HFFc6 (cell line): Measurements from ENCODE around the gene SEMA4F. TPM values are rescaled to one million over a fixed set of nuclear protein-coding genes. Genes with fewer than 3 reads are reported as not detected.

Source experiments
- DNase-seq: peaks from one replicate; pipeline ENCODE4 v3.0.0-alpha.2; 2018
- H3K27ac Mint-ChIP-seq: 2 replicates; pipeline ENCODE4 v1.8.0; 2020; ENCODE audit warnings: mild to moderate bottlenecking, mixed read lengths
- H3K27me3 Mint-ChIP-seq: 2 replicates; pipeline ENCODE4 v1.8.0; 2021; ENCODE audit warnings: mild to moderate bottlenecking, moderate library complexity, mixed read lengths; ENCODE audit not compliant: insufficient read depth
- H3K36me3 Mint-ChIP-seq: 2 replicates; pipeline ENCODE4 v1.8.0; 2021; ENCODE audit warnings: low read depth, mixed read lengths
- H3K4me1 Mint-ChIP-seq: 2 replicates; pipeline ENCODE4 v1.8.0; 2020; ENCODE audit warnings: low read depth, mixed read lengths
- H3K4me3 Mint-ChIP-seq: 2 replicates; pipeline ENCODE4 v1.8.0; 2020; ENCODE audit warnings: mild to moderate bottlenecking, moderate library complexity, mixed read lengths
- H3K9me3 Mint-ChIP-seq: 2 replicates; pipeline ENCODE4 v1.8.0; 2020; ENCODE audit warnings: mild to moderate bottlenecking, mixed read lengths
- total RNA-seq, 6 experiments: library from RNA; stranded (reverse); fragmentation: NEBNext Ultra II Directional; extraction: Animal tissue kit (Norgen Biotek cat#: 25700); gene quantifications; 2 replicates in 1 of 6; 3 replicates in 5 of 6; pipeline ENCODE4 v1.2.3, GENCODE V29; 2021
- TF ChIP-seq, protein P1 (sequence below): fragments of 200-600 bp; sonication (generic); IDR thresholded peaks from 2 replicates; pipeline ENCODE4 v1.5.0; 2021; ENCODE audit warnings: antibody characterized with exemption, mild to moderate bottlenecking

SEMA4F gene
- total RNA-seq, 6 experiments from 2014 or later, result 12.5 to 16.5 (median 14.4) TPM

DNA sequence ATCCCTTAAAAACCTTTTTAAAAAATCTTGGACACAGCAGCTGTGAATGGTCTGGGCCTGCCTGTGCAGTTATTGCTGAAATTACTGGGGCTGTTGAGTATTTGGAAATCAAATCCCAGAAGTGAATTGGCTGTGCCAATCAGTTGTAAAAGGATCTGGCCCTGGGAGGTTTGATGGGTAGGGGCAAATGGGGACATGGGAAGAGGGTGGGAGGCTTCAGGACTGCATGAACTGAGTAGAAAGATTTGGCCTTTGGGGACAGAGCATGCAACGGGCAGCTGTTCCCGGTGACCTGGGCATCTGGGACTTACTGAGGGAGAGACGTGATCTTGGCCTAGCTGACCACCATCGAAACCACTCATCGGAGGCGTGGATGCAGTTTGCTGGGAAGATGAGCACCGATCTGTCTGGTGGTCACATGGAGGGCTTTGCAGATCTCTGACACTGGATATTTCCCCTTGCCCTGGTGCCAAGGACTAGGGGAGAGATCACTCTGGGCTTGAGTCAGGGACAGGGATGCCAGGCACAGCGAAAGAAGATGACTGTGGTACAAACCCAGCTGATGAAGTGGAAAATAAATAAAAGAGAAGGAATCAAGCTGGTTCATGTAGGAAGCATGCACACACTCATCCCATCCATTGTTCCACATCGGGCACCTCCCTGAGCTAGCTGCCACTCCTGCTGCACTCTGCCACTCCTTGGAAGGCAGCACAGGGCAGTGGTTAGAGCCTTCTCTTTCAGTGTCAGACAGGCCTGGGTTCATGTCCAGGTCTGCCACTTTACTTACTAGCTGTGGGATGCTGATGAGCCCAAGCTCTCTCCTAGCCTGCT is 58.4 kb downstream of the SEMA4F start:
- DNase-seq, result no peak

DNA sequence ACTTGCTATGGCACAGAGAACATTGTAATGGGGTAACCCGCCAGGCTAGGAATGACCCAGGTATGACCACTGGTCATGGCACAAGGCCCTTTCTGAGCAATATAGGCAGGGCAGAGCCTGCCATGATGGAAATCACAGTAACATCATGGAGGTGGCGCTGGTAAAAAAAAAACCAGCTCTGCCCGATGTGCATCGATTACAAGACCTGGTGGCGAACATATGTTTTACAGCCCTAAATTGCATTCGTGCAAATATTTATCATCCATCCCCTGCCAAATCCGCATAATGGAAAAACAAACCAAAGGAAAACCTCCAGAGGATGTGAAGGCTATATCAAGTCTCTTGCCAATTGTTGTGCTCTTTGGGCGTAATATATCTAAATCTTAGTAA is 60.6 kb downstream of the SEMA4F start:
- H3K4me1 Mint-ChIP-seq, result peaks cover 13% of the 10 kb centered on the region
- no peak for DNase-seq
- H3K9me3 Mint-ChIP-seq, result no peaks in the 10 kb centered on the region
- H3K27ac Mint-ChIP-seq, result peak overlapping the region; percentile 83
- no peaks in the 10 kb centered on the region for H3K36me3 Mint-ChIP-seq
- TF ChIP-seq, protein P1, sequence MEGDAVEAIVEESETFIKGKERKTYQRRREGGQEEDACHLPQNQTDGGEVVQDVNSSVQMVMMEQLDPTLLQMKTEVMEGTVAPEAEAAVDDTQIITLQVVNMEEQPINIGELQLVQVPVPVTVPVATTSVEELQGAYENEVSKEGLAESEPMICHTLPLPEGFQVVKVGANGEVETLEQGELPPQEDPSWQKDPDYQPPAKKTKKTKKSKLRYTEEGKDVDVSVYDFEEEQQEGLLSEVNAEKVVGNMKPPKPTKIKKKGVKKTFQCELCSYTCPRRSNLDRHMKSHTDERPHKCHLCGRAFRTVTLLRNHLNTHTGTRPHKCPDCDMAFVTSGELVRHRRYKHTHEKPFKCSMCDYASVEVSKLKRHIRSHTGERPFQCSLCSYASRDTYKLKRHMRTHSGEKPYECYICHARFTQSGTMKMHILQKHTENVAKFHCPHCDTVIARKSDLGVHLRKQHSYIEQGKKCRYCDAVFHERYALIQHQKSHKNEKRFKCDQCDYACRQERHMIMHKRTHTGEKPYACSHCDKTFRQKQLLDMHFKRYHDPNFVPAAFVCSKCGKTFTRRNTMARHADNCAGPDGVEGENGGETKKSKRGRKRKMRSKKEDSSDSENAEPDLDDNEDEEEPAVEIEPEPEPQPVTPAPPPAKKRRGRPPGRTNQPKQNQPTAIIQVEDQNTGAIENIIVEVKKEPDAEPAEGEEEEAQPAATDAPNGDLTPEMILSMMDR, result no peak
- peak overlapping the region; percentile 92 for H3K4me3 Mint-ChIP-seq
- H3K27me3 Mint-ChIP-seq, result no peaks in the 10 kb centered on the region

More for the DNA sequence above, 58.4 kb downstream of the SEMA4F start:
- no peak overlapping the region for H3K4me3 Mint-ChIP-seq
- TF ChIP-seq, protein P1, result no peak
- no peaks in the 10 kb centered on the region for H3K9me3 Mint-ChIP-seq
- H3K4me1 Mint-ChIP-seq, result peaks cover 20% of the 10 kb centered on the region
- peaks cover 2% of the 10 kb centered on the region; the same call in 1 of the 2 replicates for H3K27me3 Mint-ChIP-seq
- no peak overlapping the region for H3K27ac Mint-ChIP-seq
- no peaks in the 10 kb centered on the region for H3K36me3 Mint-ChIP-seq

GRCh38 chr2:74715081-74715791 is 61.2 kb downstream of the SEMA4F start:
- DNase-seq, result peak; percentile 71
- Mint-ChIP-seq H3K27me3 (no peaks in the 10 kb centered on the region), H3K27ac (peak overlapping the region; percentile 83), H3K36me3 (no peaks in the 10 kb centered on the region), H3K4me3 (peak overlapping the region; percentile 92), H3K9me3 (no peaks in the 10 kb centered on the region), H3K4me1 (peaks cover 13% of the 10 kb centered on the region)
- TF ChIP-seq, protein P1, result peak; percentile 97

- Mint-ChIP-seq H3K4me1 (peaks cover 13% of the 10 kb centered on the region), H3K4me3 (peak overlapping the region; percentile 92), H3K9me3 (no peaks in the 10 kb centered on the region), H3K36me3 (no peaks in the 10 kb centered on the region), H3K27me3 (no peaks in the 10 kb centered on the region), H3K27ac (no peak overlapping the region)
- no peak for DNase-seq
- TF ChIP-seq, protein P1, result no peak
Measured at GRCh38 chr2:74715880-74716279, 61.8 kb downstream of the SEMA4F start.

- Mint-ChIP-seq H3K27ac (no peak overlapping the region), H3K36me3 (no peaks in the 10 kb centered on the region; the same call in 1 of the 2 replicates), H3K4me3 (no peak overlapping the region), H3K9me3 (no peaks in the 10 kb centered on the region), H3K4me1 (peaks cover 13% of the 10 kb centered on the region), H3K27me3 (no peaks in the 10 kb centered on the region; the same call in 1 of the 2 replicates)
- DNase-seq, result no peak
- TF ChIP-seq, protein P1, result no peak
Measured at GRCh38 chr2:74719066-74719465, 65.0 kb downstream of the SEMA4F start.
